ENCODE results near the gene KLHL29. TPM values are rescaled to one million over a fixed set of nuclear protein-coding genes. Genes with fewer than 3 reads are reported as not detected.

The KLHL29 gene
- total and polyA plus RNA-seq, 2 experiments from 2014 or later, result 5.6 to 11.0 TPM

DNA sequence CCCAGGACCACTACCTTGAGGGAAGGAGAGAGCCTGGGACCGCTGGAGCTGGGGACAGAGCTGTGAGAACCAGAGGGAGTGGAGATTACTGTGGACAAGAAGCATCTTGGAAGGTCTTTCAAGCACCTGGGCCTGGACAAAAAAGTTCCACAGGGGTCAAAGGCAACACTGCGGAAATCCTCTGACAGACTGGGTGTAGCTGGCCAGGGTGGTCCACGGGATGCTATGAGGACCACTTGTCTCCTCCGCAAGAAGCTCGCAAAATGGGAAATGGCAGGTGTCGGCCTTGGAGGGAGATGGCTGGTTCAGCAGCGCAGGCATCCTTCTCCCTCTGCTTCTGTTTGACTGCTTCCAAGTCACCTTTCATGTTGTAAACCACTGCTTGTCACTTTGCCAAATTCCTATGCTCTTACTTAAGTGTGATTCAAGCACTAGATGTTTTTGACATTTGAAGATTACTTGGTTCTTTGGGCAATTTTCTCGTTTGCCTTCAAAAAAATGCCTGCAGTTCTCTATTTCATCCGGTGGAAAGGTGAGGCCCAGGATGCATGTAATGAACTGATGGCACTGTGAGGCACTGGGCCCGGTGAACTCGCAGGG lies 27.7 kb downstream of the KLHL29 start:
- TF ChIP-seq, protein P1, sequence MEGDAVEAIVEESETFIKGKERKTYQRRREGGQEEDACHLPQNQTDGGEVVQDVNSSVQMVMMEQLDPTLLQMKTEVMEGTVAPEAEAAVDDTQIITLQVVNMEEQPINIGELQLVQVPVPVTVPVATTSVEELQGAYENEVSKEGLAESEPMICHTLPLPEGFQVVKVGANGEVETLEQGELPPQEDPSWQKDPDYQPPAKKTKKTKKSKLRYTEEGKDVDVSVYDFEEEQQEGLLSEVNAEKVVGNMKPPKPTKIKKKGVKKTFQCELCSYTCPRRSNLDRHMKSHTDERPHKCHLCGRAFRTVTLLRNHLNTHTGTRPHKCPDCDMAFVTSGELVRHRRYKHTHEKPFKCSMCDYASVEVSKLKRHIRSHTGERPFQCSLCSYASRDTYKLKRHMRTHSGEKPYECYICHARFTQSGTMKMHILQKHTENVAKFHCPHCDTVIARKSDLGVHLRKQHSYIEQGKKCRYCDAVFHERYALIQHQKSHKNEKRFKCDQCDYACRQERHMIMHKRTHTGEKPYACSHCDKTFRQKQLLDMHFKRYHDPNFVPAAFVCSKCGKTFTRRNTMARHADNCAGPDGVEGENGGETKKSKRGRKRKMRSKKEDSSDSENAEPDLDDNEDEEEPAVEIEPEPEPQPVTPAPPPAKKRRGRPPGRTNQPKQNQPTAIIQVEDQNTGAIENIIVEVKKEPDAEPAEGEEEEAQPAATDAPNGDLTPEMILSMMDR (IDR thresholded peaks at IDR 0.05; ENCODE audit: low read depth, low read length), result no peak
- Histone ChIP-seq H3K27ac (no peak overlapping the region), H3K4me1 (ENCODE audit: low read depth) (no peaks in the 10 kb centered on the region), H3K4me3 (no peak overlapping the region), H3K36me3 (no peaks in the 10 kb centered on the region), H3K27me3 (no peaks in the 10 kb centered on the region), H3K9me3 (ENCODE audit: low read depth) (no peaks in the 10 kb centered on the region)
- DNase-seq (ENCODE audit: low read depth in 1 of 2, low spot score in 1 of 2), result peak in 1 of 2 donors; percentile 77

DNA sequence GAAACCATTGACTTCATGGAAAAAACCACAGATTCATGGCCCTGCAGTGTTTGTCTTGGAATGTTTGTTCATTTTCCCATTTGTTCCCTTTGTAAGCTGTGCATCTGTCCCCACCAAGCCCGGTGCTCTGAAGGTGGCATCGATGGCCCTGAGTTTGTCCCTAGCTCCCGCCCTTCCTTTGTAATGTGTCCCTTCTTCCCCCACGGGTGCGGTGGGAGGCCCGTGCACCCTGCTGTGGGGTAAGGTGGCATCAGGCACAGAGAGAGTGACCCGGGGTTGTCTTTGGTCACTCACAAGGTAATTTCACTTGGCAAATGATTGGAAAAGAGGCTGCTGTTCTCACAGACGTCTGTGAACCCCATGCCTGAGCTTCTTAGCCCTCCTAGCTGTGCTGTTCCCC lies 28.7 kb downstream of the KLHL29 start:
- H3K9me3 ChIP-seq (ENCODE audit: low read depth), result no peaks in the 10 kb centered on the region
- no peak for DNase-seq (ENCODE audit: low read depth in 1 of 2, low spot score in 1 of 2)
- H3K36me3 ChIP-seq, result no peaks in the 10 kb centered on the region
- H3K27me3 ChIP-seq, result no peaks in the 10 kb centered on the region
- peaks cover 2% of the 10 kb centered on the region for H3K4me1 ChIP-seq (ENCODE audit: low read depth)
- H3K27ac ChIP-seq, result no peak overlapping the region
- H3K4me3 ChIP-seq, result no peak overlapping the region
- TF ChIP-seq, protein P1 (IDR thresholded peaks at IDR 0.05; ENCODE audit: low read depth, low read length), result no peak

DNA sequence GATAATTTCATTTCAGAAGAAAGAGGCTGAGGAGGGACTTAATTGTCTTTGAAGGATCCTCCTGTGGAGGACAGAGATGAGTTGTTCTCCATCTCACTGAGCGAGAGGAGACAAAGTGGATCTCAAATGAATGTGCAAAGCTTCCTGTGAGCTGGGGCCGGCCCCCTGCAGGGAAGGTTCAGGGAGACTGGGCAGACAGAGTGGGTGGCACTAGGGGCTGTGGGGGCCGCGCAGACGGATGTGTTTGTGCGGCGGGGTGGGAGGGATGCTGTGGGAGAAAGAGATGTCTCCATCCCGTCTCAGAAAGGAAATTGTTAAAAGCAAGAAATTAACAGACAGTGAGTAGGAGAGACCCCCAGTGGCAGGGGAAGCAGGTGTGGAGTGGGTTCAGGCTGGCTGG lies 29.1 kb downstream of the KLHL29 start:
- Histone ChIP-seq H3K4me1 (ENCODE audit: low read depth) (peaks cover 7% of the 10 kb centered on the region), H3K27me3 (no peaks in the 10 kb centered on the region), H3K9me3 (ENCODE audit: low read depth) (no peaks in the 10 kb centered on the region), H3K4me3 (no peak overlapping the region), H3K36me3 (no peaks in the 10 kb centered on the region), H3K27ac (no peak overlapping the region)
- no peak for DNase-seq (ENCODE audit: low read depth in 1 of 2, low spot score in 1 of 2)
- TF ChIP-seq, protein P1 (IDR thresholded peaks at IDR 0.05; ENCODE audit: low read depth, low read length), result no peak

DNA sequence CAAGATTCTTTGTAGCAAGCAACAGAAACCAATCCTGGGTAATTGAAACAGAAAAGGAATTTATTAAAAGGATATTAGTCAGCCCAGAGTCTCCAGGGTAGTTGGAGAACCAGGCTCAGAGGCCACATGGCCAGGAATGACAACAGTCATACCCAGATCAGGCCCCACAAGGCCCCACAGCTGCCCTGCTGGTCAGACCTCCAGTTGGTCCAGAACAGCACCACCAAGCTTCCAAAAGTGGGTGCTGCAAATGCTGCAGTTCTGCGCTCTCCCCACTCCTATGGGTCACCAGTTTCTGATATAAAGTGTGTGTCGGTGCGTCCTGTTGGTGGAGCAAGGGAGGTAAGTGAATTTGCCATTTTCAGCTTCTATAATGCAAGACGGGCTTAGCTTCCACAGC lies 29.9 kb downstream of the KLHL29 start:
- Histone ChIP-seq H3K4me1 (ENCODE audit: low read depth) (peaks cover 13% of the 10 kb centered on the region), H3K9me3 (ENCODE audit: low read depth) (no peaks in the 10 kb centered on the region), H3K4me3 (no peak overlapping the region), H3K36me3 (no peaks in the 10 kb centered on the region), H3K27me3 (no peaks in the 10 kb centered on the region), H3K27ac (no peak overlapping the region)
- TF ChIP-seq, protein P1 (IDR thresholded peaks at IDR 0.05; ENCODE audit: low read depth, low read length), result no peak
- no peak for DNase-seq (ENCODE audit: low read depth in 1 of 2, low spot score in 1 of 2)

DNA sequence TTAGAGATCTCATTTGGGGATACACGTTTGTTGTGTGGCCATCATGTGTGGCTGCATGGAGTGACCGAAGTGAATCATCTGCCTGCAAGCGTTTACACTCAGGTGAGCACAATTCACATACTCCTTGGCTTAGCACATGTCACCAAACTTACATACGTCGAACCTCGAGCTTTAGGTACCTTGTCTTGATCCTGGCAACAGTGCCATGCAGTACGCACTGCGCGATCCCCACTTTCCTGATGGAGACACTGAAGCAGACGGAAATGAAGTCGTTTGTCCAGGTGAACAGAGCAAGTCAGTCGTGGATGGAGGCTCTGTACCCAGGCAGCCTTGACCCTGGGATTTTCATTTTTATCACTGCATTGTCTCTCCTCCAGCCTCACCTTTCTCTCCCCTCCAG lies 32.3 kb downstream of the KLHL29 start:
- Histone ChIP-seq H3K27ac (no peak overlapping the region), H3K4me3 (no peak overlapping the region)
- TF ChIP-seq, protein P1 (IDR thresholded peaks at IDR 0.05; ENCODE audit: low read depth, low read length), result no peak

More for the DNA sequence above, 32.3 kb downstream of the KLHL29 start:
- DNase-seq (ENCODE audit: low read depth in 1 of 2, low spot score in 1 of 2), result no peak
- H3K36me3 ChIP-seq, result no peaks in the 10 kb centered on the region
- no peaks in the 10 kb centered on the region for H3K9me3 ChIP-seq (ENCODE audit: low read depth)
- H3K27me3 ChIP-seq, result no peaks in the 10 kb centered on the region
- peaks cover 17% of the 10 kb centered on the region for H3K4me1 ChIP-seq (ENCODE audit: low read depth)
